ENCODE measurements around the gene FHDC1.

FHDC1 gene

DNA sequence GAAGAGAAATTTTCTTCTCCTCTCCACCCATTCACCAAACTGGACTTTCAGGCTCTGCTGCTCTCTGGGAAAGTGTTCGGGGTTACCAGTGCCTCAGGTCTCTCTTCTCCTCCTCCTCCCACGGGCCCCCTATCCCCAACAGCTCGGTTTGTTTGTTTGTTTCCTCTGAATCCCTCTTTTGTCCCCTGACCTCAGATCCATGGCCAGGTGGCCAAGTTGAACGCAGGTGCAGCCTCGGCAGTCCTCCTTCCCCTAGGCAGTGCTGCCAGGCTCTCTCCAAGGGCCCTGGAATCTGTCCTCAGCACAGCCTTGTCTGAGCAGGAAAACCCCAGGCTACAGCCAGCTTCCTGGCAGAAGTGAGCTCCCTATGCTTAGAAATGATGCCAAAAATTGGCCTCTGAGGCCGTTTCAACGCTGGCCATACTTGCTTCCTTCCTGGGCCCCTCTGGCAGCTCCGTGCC lies 60.0 kb downstream of the FHDC1 start:
- TF ChIP-seq EZH2phosphoT487 (IDR thresholded peaks at IDR 0.05; ENCODE audit: low read depth), result no peak
- TF ChIP-seq, protein P1, sequence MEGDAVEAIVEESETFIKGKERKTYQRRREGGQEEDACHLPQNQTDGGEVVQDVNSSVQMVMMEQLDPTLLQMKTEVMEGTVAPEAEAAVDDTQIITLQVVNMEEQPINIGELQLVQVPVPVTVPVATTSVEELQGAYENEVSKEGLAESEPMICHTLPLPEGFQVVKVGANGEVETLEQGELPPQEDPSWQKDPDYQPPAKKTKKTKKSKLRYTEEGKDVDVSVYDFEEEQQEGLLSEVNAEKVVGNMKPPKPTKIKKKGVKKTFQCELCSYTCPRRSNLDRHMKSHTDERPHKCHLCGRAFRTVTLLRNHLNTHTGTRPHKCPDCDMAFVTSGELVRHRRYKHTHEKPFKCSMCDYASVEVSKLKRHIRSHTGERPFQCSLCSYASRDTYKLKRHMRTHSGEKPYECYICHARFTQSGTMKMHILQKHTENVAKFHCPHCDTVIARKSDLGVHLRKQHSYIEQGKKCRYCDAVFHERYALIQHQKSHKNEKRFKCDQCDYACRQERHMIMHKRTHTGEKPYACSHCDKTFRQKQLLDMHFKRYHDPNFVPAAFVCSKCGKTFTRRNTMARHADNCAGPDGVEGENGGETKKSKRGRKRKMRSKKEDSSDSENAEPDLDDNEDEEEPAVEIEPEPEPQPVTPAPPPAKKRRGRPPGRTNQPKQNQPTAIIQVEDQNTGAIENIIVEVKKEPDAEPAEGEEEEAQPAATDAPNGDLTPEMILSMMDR (IDR thresholded peaks at IDR 0.05; ENCODE audit: low read depth, low read length), result no peak
- H3K79me2 ChIP-seq (ENCODE audit: low read length), result no peaks in the 10 kb centered on the region
- H3K4me1 ChIP-seq (ENCODE audit: low read length), result no peaks in the 10 kb centered on the region
- no peaks in the 10 kb centered on the region for H3K36me3 ChIP-seq (replicated peaks; ENCODE audit: low read depth, low read length)
- H4K20me1 ChIP-seq (ENCODE audit: insufficient read depth, low read length), result no peaks in the 10 kb centered on the region
- no peak overlapping the region for H3K9ac ChIP-seq (ENCODE audit: low read length)
- no peak overlapping the region for H3K27ac ChIP-seq (ENCODE audit: low read length)
- no peak overlapping the region for H3K4me3 ChIP-seq (ENCODE audit: low read length)
- peaks cover 45% of the 10 kb centered on the region for H3K27me3 ChIP-seq (ENCODE audit: low read depth, low read length)
- H3K4me2 ChIP-seq (ENCODE audit: low read length), result no peak overlapping the region
- H3K9me3 ChIP-seq (ENCODE audit: insufficient read depth, low read length), result no peaks in the 10 kb centered on the region
- no peak overlapping the region for H2AFZ ChIP-seq (ENCODE audit: low read depth, low read length)

DNA sequence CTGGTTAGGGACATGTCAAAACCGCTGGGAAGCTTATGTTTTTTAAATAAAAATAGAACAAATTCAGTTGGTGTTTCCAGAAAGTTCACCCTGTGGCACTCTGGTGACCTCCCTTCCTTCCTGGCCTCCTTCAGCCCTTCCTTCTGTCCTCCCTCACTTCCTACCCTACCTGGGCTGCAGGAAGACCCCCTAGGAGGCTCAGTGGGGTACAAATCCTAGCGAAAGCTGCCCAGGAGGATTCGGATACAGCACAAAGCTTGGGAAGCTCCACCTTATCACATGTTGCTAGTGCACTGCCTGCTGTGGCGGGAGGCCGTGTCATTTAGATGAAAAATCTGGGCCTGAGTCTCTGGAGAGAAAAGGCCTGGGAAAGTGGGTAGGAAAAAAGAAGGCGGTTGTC lies 60.5 kb downstream of the FHDC1 start:
- Histone ChIP-seq H4K20me1 (ENCODE audit: insufficient read depth, low read length) (no peaks in the 10 kb centered on the region), H2AFZ (ENCODE audit: low read depth, low read length) (no peak overlapping the region), H3K9me3 (ENCODE audit: insufficient read depth, low read length) (no peaks in the 10 kb centered on the region), H3K79me2 (ENCODE audit: low read length) (no peaks in the 10 kb centered on the region), H3K9ac (ENCODE audit: low read length) (no peak overlapping the region), H3K36me3 (replicated peaks; ENCODE audit: low read depth, low read length) (no peaks in the 10 kb centered on the region), H3K4me1 (ENCODE audit: low read length) (no peaks in the 10 kb centered on the region), H3K27ac (ENCODE audit: low read length) (no peak overlapping the region), H3K4me2 (ENCODE audit: low read length) (no peak overlapping the region), H3K4me3 (ENCODE audit: low read length) (no peak overlapping the region), H3K27me3 (ENCODE audit: low read depth, low read length) (peaks cover 45% of the 10 kb centered on the region)
- TF ChIP-seq, protein P1 (IDR thresholded peaks at IDR 0.05; ENCODE audit: low read depth, low read length), result no peak
- TF ChIP-seq EZH2phosphoT487 (IDR thresholded peaks at IDR 0.05; ENCODE audit: low read depth), result no peak

DNA sequence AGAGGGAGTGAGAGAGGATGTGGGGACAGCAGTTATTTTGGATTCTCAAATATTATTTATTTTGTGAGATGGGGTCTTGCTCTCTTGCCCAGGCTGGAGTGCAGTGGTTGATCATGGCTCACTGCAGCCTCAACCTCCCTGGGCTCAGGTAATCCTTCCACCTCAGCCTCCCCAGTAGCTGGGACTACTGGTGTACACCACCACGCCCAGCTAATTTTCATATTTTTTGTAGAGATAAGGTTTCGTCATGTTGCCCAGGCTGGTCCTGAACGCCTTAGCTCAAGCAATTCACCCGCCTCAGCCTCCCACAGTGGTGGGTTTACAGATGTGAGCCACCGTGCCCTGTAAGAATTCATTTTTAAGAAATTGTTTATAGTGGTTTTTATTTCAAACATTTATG lies 61.2 kb downstream of the FHDC1 start:
- H3K27me3 ChIP-seq (ENCODE audit: low read depth, low read length), result peaks cover 45% of the 10 kb centered on the region
- H3K4me1 ChIP-seq (ENCODE audit: low read length), result no peaks in the 10 kb centered on the region
- H3K9ac ChIP-seq (ENCODE audit: low read length), result no peak overlapping the region
- no peak overlapping the region for H3K4me3 ChIP-seq (ENCODE audit: low read length)
- no peak overlapping the region for H3K27ac ChIP-seq (ENCODE audit: low read length)
- H4K20me1 ChIP-seq (ENCODE audit: insufficient read depth, low read length), result no peaks in the 10 kb centered on the region
- no peaks in the 10 kb centered on the region for H3K9me3 ChIP-seq (ENCODE audit: insufficient read depth, low read length)
- H3K36me3 ChIP-seq (replicated peaks; ENCODE audit: low read depth, low read length), result no peaks in the 10 kb centered on the region
- no peaks in the 10 kb centered on the region for H3K79me2 ChIP-seq (ENCODE audit: low read length)
- H3K4me2 ChIP-seq (ENCODE audit: low read length), result no peak overlapping the region
- no peak overlapping the region for H2AFZ ChIP-seq (ENCODE audit: low read depth, low read length)
- TF ChIP-seq, protein P1 (IDR thresholded peaks at IDR 0.05; ENCODE audit: low read depth, low read length), result no peak
- no peak for TF ChIP-seq EZH2phosphoT487 (IDR thresholded peaks at IDR 0.05; ENCODE audit: low read depth)

DNA sequence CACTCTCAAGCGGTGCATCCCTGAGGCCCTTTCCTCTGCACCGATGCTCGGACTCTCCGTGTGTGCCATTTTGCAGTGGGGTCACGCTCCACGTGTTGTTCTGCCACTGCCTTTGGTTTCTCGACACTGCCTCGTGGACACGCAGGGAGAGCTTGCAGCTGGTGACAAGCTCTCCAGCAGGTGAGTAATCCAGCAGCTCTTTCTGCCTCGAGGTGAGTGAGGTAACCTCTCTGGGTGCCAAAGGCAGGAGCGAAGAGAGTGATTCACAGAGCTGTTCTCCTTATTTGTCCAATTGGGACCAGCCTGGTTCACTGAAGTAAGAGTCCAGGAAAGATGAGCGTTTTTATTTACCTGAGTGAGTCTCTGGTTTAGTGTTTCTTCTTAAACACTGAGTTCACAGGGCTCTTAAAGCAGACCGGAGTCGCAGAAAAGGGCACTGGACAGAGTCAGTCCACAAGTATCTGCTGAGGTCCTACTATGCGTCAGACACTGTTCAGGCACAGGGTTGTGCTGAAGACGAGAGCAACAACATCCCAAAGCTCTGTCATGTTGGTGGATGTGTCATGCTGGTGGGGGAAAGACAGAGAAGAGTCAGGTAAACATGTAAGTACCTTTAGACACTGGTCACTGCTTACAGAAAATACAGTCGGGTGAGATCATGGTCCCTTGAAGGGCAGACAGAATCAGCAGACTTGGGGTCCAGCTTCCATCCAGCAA lies 61.8 kb downstream of the FHDC1 start:
- no peaks in the 10 kb centered on the region for H3K9me3 ChIP-seq (ENCODE audit: insufficient read depth, low read length)
- H3K4me2 ChIP-seq (ENCODE audit: low read length), result no peak overlapping the region
- H3K4me3 ChIP-seq (ENCODE audit: low read length), result no peak overlapping the region
- no peaks in the 10 kb centered on the region for H3K4me1 ChIP-seq (ENCODE audit: low read length)
- H4K20me1 ChIP-seq (ENCODE audit: insufficient read depth, low read length), result no peaks in the 10 kb centered on the region
- H3K36me3 ChIP-seq (replicated peaks; ENCODE audit: low read depth, low read length), result no peaks in the 10 kb centered on the region
- no peak overlapping the region for H2AFZ ChIP-seq (ENCODE audit: low read depth, low read length)
- no peak overlapping the region for H3K27ac ChIP-seq (ENCODE audit: low read length)
- H3K79me2 ChIP-seq (ENCODE audit: low read length), result no peaks in the 10 kb centered on the region
- TF ChIP-seq EZH2phosphoT487 (IDR thresholded peaks at IDR 0.05; ENCODE audit: low read depth), result no peak
- TF ChIP-seq, protein P1 (IDR thresholded peaks at IDR 0.05; ENCODE audit: low read depth, low read length), result no peak
- H3K9ac ChIP-seq (ENCODE audit: low read length), result no peak overlapping the region
- peaks cover 52% of the 10 kb centered on the region for H3K27me3 ChIP-seq (ENCODE audit: low read depth, low read length)
